ENCODE measurements around the gene RAB17.

DNA sequence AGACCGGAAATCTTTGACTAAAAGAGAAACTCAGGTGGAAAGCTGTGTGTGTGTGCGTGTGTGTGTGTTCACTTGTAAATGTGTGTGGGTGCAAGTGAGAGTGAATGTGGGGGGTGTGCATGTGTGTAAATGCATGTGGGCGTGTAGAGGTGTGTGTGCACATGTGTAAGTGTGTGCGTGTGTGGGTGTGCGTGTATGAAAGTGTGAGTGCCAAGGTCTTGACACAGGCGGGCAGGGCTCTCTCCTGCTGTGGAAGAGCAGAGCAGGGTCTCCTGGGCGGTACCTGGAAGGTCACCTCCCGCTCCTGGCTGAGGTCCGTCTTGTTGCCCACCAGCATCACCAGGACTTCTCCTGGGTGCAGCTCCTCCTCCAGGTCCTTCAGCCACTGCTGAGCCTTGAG lies 13.6 kb downstream of the RAB17 start:
- TF ChIP-seq SIN3A (IDR thresholded peaks at IDR 0.05; ENCODE audit: borderline replicate concordance, insufficient read depth, low read length) (no peak), TAF1 (IDR thresholded peaks at IDR 0.05; ENCODE audit: borderline replicate concordance, insufficient read depth, low read length) (no peak), POLR2AphosphoS5 (IDR thresholded peaks at IDR 0.05; ENCODE audit: low read depth, low read length) (no peak), FOXP2 (optimal IDR thresholded peaks at IDR 0.05; ENCODE audit: borderline replicate concordance, extremely low read depth, extremely low read length, insufficient read depth) (no peak)
- TF ChIP-seq, protein P1, sequence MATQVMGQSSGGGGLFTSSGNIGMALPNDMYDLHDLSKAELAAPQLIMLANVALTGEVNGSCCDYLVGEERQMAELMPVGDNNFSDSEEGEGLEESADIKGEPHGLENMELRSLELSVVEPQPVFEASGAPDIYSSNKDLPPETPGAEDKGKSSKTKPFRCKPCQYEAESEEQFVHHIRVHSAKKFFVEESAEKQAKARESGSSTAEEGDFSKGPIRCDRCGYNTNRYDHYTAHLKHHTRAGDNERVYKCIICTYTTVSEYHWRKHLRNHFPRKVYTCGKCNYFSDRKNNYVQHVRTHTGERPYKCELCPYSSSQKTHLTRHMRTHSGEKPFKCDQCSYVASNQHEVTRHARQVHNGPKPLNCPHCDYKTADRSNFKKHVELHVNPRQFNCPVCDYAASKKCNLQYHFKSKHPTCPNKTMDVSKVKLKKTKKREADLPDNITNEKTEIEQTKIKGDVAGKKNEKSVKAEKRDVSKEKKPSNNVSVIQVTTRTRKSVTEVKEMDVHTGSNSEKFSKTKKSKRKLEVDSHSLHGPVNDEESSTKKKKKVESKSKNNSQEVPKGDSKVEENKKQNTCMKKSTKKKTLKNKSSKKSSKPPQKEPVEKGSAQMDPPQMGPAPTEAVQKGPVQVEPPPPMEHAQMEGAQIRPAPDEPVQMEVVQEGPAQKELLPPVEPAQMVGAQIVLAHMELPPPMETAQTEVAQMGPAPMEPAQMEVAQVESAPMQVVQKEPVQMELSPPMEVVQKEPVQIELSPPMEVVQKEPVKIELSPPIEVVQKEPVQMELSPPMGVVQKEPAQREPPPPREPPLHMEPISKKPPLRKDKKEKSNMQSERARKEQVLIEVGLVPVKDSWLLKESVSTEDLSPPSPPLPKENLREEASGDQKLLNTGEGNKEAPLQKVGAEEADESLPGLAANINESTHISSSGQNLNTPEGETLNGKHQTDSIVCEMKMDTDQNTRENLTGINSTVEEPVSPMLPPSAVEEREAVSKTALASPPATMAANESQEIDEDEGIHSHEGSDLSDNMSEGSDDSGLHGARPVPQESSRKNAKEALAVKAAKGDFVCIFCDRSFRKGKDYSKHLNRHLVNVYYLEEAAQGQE (IDR thresholded peaks at IDR 0.05; ENCODE audit: insufficient read depth in 1 of 2, low read depth in 2 of 2, low read length in 2 of 2), result no peak
